ENCODE results near the gene OR10P1.

The OR10P1 gene

DNA sequence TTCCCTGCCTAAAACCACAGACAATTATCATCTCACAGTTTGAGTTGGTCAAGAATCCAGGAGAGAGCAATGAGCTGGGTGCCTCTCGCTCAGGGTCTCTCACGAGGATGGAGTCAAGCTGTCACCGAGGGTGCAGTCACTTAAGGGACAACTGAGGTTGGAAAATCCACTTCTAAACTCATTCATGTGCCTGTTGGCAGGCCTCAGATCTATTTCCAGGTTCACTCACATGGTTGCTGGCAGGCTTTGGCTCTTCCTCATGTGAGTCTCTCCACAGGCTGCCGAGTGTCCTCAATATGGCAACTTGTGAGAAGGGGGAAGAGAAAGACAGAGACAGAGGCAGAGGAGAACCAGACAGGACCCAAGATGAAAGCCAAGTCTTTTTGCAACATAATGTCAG lies 10.5 kb upstream of the OR10P1 start:
- no peaks in the 10 kb centered on the region for H3K9me3 ChIP-seq (ENCODE audit: control insufficient read depth, insufficient read depth, low read length)

DNA sequence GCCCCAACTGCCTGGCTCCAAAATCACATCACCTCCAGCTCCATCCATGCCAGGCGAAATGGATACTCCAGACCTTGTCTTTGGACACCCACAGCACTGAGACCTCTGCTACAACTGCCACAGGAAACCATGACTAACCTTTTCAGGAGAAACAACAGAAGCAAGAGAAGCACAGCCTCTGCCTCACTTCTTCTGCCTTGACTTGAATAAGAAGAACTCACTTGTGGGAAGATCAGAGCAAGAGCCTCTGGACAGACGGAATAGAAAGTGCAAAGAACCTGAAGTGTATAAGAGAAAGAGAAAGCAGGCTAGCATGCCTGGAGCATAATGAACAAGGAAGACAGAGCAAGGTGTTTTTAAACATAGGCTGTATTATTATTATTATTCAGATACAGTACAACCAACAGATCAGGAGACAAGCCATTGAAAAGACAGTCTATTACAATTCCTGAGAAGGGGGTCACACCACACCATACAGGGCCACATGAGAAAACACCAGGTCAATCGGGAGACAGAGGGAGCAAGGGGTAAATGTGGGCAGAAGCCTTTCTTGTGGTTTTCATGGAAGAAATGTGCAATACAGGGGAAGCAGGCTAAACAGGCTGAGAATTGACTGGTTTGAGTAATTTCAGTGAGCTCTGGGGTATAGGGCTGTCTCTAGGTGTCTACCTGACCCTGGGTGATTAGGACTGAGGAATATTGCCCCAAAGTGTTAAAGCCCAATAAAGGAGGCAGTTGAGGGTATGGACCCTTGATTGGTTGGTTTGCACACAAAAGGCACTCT lies 7.4 kb upstream of the OR10P1 start:
- H3K9me2 ChIP-seq (replicated peaks; ENCODE audit: control insufficient read depth, low read length): no peaks in the 10 kb centered on the region
- no peaks in the 10 kb centered on the region for H3K79me2 ChIP-seq (ENCODE audit: control insufficient read depth, low read length)
- H3K4me3 ChIP-seq (ENCODE audit: low read length): no peak overlapping the region
- no peak overlapping the region for H3K27ac ChIP-seq (ENCODE audit: low read depth, low read length)
- no peak overlapping the region for H3K4me2 ChIP-seq (ENCODE audit: low read length)
- H3K36me3 ChIP-seq (ENCODE audit: control insufficient read depth, low read length): no peaks in the 10 kb centered on the region
- TF ChIP-seq EZH2phosphoT487 (IDR thresholded peaks at IDR 0.05; ENCODE audit: borderline replicate concordance, low read length): no peak
- TF ChIP-seq, protein P1, sequence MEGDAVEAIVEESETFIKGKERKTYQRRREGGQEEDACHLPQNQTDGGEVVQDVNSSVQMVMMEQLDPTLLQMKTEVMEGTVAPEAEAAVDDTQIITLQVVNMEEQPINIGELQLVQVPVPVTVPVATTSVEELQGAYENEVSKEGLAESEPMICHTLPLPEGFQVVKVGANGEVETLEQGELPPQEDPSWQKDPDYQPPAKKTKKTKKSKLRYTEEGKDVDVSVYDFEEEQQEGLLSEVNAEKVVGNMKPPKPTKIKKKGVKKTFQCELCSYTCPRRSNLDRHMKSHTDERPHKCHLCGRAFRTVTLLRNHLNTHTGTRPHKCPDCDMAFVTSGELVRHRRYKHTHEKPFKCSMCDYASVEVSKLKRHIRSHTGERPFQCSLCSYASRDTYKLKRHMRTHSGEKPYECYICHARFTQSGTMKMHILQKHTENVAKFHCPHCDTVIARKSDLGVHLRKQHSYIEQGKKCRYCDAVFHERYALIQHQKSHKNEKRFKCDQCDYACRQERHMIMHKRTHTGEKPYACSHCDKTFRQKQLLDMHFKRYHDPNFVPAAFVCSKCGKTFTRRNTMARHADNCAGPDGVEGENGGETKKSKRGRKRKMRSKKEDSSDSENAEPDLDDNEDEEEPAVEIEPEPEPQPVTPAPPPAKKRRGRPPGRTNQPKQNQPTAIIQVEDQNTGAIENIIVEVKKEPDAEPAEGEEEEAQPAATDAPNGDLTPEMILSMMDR (IDR thresholded peaks at IDR 0.05; ENCODE audit: low read depth, low read length, poor library complexity, severe bottlenecking): no peak
- H3K27me3 ChIP-seq (ENCODE audit: control insufficient read depth, low read length): peaks cover under 1% of the 10 kb centered on the region; the same call in 1 of the 2 replicates
- no peaks in the 10 kb centered on the region for H3F3A ChIP-seq (ENCODE audit: control insufficient read depth, insufficient read depth)
- no peaks in the 10 kb centered on the region for H3K9me3 ChIP-seq (ENCODE audit: control insufficient read depth, insufficient read depth, low read length)
- no peaks in the 10 kb centered on the region for H3K4me1 ChIP-seq (ENCODE audit: control insufficient read depth, low read length)
- H4K20me1 ChIP-seq (ENCODE audit: control insufficient read depth, insufficient read depth, low read depth, low read length): no peaks in the 10 kb centered on the region

More for the DNA sequence above, 10.5 kb upstream of the OR10P1 start:
- Histone ChIP-seq H3K9me2 (replicated peaks; ENCODE audit: control insufficient read depth, low read length) (no peaks in the 10 kb centered on the region), H3K79me2 (ENCODE audit: control insufficient read depth, low read length) (no peaks in the 10 kb centered on the region), H3F3A (ENCODE audit: control insufficient read depth, insufficient read depth) (no peaks in the 10 kb centered on the region), H4K20me1 (ENCODE audit: control insufficient read depth, insufficient read depth, low read depth, low read length) (no peaks in the 10 kb centered on the region), H3K4me1 (ENCODE audit: control insufficient read depth, low read length) (no peaks in the 10 kb centered on the region), H3K27ac (ENCODE audit: low read depth, low read length) (no peak overlapping the region), H3K27me3 (ENCODE audit: control insufficient read depth, low read length) (peaks cover 20% of the 10 kb centered on the region), H3K4me3 (ENCODE audit: low read length) (no peak overlapping the region), H3K36me3 (ENCODE audit: control insufficient read depth, low read length) (no peaks in the 10 kb centered on the region), H3K4me2 (ENCODE audit: low read length) (no peak overlapping the region)
- no peak for TF ChIP-seq EZH2phosphoT487 (IDR thresholded peaks at IDR 0.05; ENCODE audit: borderline replicate concordance, low read length)
- TF ChIP-seq, protein P1 (IDR thresholded peaks at IDR 0.05; ENCODE audit: low read depth, low read length, poor library complexity, severe bottlenecking): no peak

DNA sequence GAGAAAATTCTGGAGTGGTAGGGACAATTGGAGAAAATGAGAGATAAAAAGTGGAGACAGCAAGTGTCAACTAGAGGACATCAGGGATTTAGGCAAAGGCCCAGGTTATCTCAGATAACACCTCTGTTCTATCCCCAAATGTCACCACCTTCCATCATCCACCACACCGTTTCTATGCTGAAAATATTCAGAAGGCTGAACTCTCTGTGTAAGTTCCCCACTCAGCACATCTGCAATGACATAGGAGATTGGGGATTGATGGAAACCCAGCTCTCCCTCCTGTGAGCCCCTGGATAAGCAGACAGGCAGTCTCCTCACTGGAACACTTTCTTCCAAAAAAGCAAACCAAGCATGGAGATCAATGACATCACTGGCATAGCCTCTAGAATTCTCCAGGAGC lies 5.6 kb upstream of the OR10P1 start:
- Histone ChIP-seq H3K36me3 (ENCODE audit: control insufficient read depth, low read length) (no peaks in the 10 kb centered on the region), H3K4me3 (ENCODE audit: low read length) (no peak overlapping the region), H3K9me2 (replicated peaks; ENCODE audit: control insufficient read depth, low read length) (no peaks in the 10 kb centered on the region), H3K79me2 (ENCODE audit: control insufficient read depth, low read length) (no peaks in the 10 kb centered on the region), H3K27me3 (ENCODE audit: control insufficient read depth, low read length) (no peaks in the 10 kb centered on the region), H3K4me2 (ENCODE audit: low read length) (no peak overlapping the region), H3F3A (ENCODE audit: control insufficient read depth, insufficient read depth) (no peaks in the 10 kb centered on the region), H4K20me1 (ENCODE audit: control insufficient read depth, insufficient read depth, low read depth, low read length) (no peaks in the 10 kb centered on the region), H3K4me1 (ENCODE audit: control insufficient read depth, low read length) (no peaks in the 10 kb centered on the region), H3K27ac (ENCODE audit: low read depth, low read length) (no peak overlapping the region), H3K9me3 (ENCODE audit: control insufficient read depth, insufficient read depth, low read length) (no peaks in the 10 kb centered on the region)
- no peak for TF ChIP-seq EZH2phosphoT487 (IDR thresholded peaks at IDR 0.05; ENCODE audit: borderline replicate concordance, low read length)

DNA sequence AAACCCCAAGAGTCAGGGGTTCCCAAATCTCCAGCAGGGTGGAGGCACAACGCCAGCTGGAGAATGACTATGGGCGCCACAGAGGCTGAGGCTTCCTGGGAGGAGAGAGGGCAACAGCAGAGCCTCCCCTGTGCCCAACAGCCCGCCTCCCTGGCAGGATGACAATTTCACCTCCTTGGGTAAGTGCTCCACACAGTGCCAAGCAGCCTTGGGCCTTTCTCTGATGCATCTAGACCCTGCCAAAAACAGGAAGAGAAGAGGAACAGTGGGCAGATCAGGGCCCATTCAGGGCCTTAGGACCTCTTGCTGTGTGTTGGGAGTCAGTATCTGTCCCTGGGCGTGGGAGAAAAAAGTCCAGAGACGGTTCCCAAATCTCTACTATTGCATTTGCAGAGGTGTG lies 5.0 kb upstream of the OR10P1 start:
- Histone ChIP-seq H4K20me1 (ENCODE audit: control insufficient read depth, insufficient read depth, low read depth, low read length) (no peaks in the 10 kb centered on the region), H3K9me2 (replicated peaks; ENCODE audit: control insufficient read depth, low read length) (no peaks in the 10 kb centered on the region), H3K9me3 (ENCODE audit: control insufficient read depth, insufficient read depth, low read length) (no peaks in the 10 kb centered on the region), H3K27ac (ENCODE audit: low read depth, low read length) (no peak overlapping the region), H3K79me2 (ENCODE audit: control insufficient read depth, low read length) (no peaks in the 10 kb centered on the region), H3F3A (ENCODE audit: control insufficient read depth, insufficient read depth) (no peaks in the 10 kb centered on the region), H3K4me2 (ENCODE audit: low read length) (no peak overlapping the region), H3K4me1 (ENCODE audit: control insufficient read depth, low read length) (no peaks in the 10 kb centered on the region), H3K4me3 (ENCODE audit: low read length) (no peak overlapping the region), H3K27me3 (ENCODE audit: control insufficient read depth, low read length) (no peaks in the 10 kb centered on the region), H3K36me3 (ENCODE audit: control insufficient read depth, low read length) (no peaks in the 10 kb centered on the region)
- TF ChIP-seq, protein P1 (IDR thresholded peaks at IDR 0.05; ENCODE audit: low read depth, low read length, poor library complexity, severe bottlenecking): no peak
- TF ChIP-seq EZH2phosphoT487 (IDR thresholded peaks at IDR 0.05; ENCODE audit: borderline replicate concordance, low read length): no peak
